GM12878 (cell line): ENCODE measurements around the gene CLDN14. TPM values are rescaled to one million over a fixed set of nuclear protein-coding genes. Genes with fewer than 3 reads are reported as not detected.

Source experiments
- CREB1 ChIP-seq: IDR thresholded peaks from 2 replicates; pipeline ENCODE4 v1.6.1; 2012; ENCODE audit warnings: low read depth, mild to moderate bottlenecking, inconsistent platforms
- CREM ChIP-seq: IDR thresholded peaks from 2 replicates; pipeline ENCODE4 v1.6.1; 2014; ENCODE audit warnings: antibody characterized with exemption, low read depth
- DPF2 ChIP-seq: fragments of 450-650 bp; IDR thresholded peaks from 2 replicates; pipeline ENCODE4 v1.6.1; 2017; ENCODE audit warnings: mild to moderate bottlenecking
- ETV6 ChIP-seq, 2 experiments: fragments of 450-650 bp in 1 of 2; IDR thresholded peaks in 1 of 2; conservative IDR thresholded peaks in 1 of 2; 2 replicates each; pipeline ENCODE4 v1.6.1; 2014; ENCODE audit warnings: antibody characterized with exemption in 1 of 2, borderline replicate concordance in 1 of 2, low read depth in 1 of 2, mild to moderate bottlenecking in 1 of 2, moderate library complexity in 1 of 2
- HDAC2 ChIP-seq: fragments of 200-600 bp; sonication (generic); IDR thresholded peaks from 2 replicates; pipeline ENCODE4 v1.6.1; 2017
- IRF4 ChIP-seq: IDR thresholded peaks from 2 replicates; pipeline ENCODE4 v1.6.1; 2011; ENCODE audit warnings: low read depth, low read length
- MEF2B ChIP-seq: fragments of 450-650 bp; IDR thresholded peaks from 2 replicates; pipeline ENCODE4 v1.6.1; 2018; ENCODE audit warnings: mild to moderate bottlenecking, moderate library complexity; ENCODE audit not compliant: partially characterized antibody, poor library complexity, severe bottlenecking
- MTA2 ChIP-seq: fragments of 450-650 bp; IDR thresholded peaks from 2 replicates; pipeline ENCODE4 v1.6.1; 2016; ENCODE audit warnings: low read depth, mild to moderate bottlenecking, moderate library complexity
- NFIC ChIP-seq: IDR thresholded peaks from 2 replicates; pipeline ENCODE4 v1.6.1; 2012; ENCODE audit warnings: low read depth, mild to moderate bottlenecking, inconsistent platforms, low read length, moderate library complexity
- NFYB ChIP-seq: IDR thresholded peaks from 2 replicates; pipeline ENCODE4 v1.6.1; 2011; ENCODE audit warnings: low read depth, mild to moderate bottlenecking, low read length, improper control_type of control experiment, moderate library complexity; ENCODE audit not compliant: insufficient read depth
- NR2F1 ChIP-seq: fragments of 450-650 bp; conservative IDR thresholded peaks from 2 replicates; pipeline ENCODE4 v1.6.1; 2017; ENCODE audit warnings: mild to moderate bottlenecking
- RELA ChIP-seq: fragments of 450-650 bp; IDR thresholded peaks from 2 replicates; pipeline ENCODE4 v1.8.0; 2014; ENCODE audit warnings: borderline replicate concordance; ENCODE audit not compliant: partially characterized antibody
- RUNX3 ChIP-seq: IDR thresholded peaks from 2 replicates; pipeline ENCODE4 v1.6.1; 2012; ENCODE audit warnings: low read length, inconsistent platforms
- TAF1 ChIP-seq: IDR thresholded peaks from 2 replicates; pipeline ENCODE4 v1.6.1; 2011; ENCODE audit warnings: mild to moderate bottlenecking, low read depth, low read length, borderline replicate concordance
- TARDBP ChIP-seq: IDR thresholded peaks from 2 replicates; pipeline ENCODE4 v1.6.1; 2016; ENCODE audit warnings: borderline replicate concordance
- WRNIP1 ChIP-seq: IDR thresholded peaks from 2 replicates; pipeline ENCODE4 v1.6.1; 2011; ENCODE audit warnings: low read depth, low read length, improper control_type of control experiment, borderline replicate concordance
- ZBED1 ChIP-seq: IDR thresholded peaks from 2 replicates; pipeline ENCODE4 v1.6.1; 2016; ENCODE audit warnings: borderline replicate concordance
- ZNF24 ChIP-seq: fragments of 450-650 bp; IDR thresholded peaks from 2 replicates; pipeline ENCODE4 v1.6.1; 2017; ENCODE audit warnings: antibody characterized with exemption, mild to moderate bottlenecking
- polyA plus RNA-seq, 11 experiments: library from polyadenylated mRNA; depleted of rRNA in 4 of 11; unstranded in 6 of 11; stranded (reverse) in 5 of 11; fragments of >200 nt; fragmentation: Nextera tagmentation in 4 of 11; fragmentation: Illumina TruSeq in 1 of 11; extraction: Ambion mirVana in 4 of 11; extraction: Trizol in 1 of 11; gene quantifications; 1 replicate in 1 of 11; 2 replicates in 10 of 11; pipeline versions ENCODE4 v1.2.1 to v1.2.3, GENCODE V29; 2011 to 2016; ENCODE audit warnings: inconsistent platforms in 2 of 11, missing spikeins in 2 of 11, low read depth in 1 of 11
- total RNA-seq, 4 experiments: library from RNA; depleted of rRNA in 3 of 4; stranded (reverse); fragments of >200 nt in 3 of 4; fragmentation: Illumina TruSeq in 1 of 4; extraction: Trizol in 1 of 4; gene quantifications; 2 replicates each; pipeline versions ENCODE4 v1.2.1 to v1.2.3, GENCODE V29; 2013 to 2021
- TF ChIP-seq, protein P1 (sequence below): fragments of 450-650 bp; IDR thresholded peaks from 2 replicates; pipeline ENCODE4 v1.6.1; 2017; ENCODE audit warnings: antibody characterized with exemption, mild to moderate bottlenecking, moderate library complexity
- TF ChIP-seq, protein P2 (sequence below): fragments of 450-650 bp; formaldehyde crosslinking; IDR thresholded peaks from 2 replicates; pipeline ENCODE4 v1.4.0; 2020; ENCODE audit warnings: mild to moderate bottlenecking, moderate library complexity
- TF ChIP-seq, protein P3 (sequence below): fragments of 450-650 bp; IDR thresholded peaks from 2 replicates; pipeline ENCODE4 v1.6.1; 2017; ENCODE audit warnings: mild to moderate bottlenecking

CLDN14 gene
- total and polyA plus RNA-seq, 10 of the 15 experiments (the other 5 are each of a cell fraction or from before 2014, with no cell fraction given) = 0.90 to 19.4 (median 6.6) TPM

DNA sequence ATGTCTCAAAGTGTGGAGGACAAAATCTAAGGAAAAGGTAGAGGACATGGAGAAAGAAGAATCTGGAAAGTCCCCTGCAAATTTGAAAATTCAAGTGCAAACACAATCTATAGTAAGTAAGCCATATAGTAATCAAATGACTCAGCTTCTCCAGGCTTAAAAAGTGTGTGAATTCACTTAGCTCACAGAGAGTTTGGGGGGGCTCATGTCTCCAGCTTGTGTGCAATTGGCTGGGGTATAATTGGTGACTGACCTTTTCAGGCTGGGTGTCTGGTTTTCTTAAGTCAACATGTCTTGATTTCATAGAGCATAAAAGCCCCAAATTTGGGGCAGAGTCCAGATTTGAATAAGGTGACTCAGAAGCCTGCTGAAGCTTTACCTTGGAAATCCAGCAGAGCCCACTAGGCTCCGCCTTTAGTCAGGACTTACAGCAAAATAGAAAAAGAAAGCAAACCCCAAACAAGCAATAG, 8.6 kb downstream of the CLDN14 start (continued):
- peak; percentile 31 for TF ChIP-seq MEF2B
- TF ChIP-seq IRF4 = 0 out of 2 replicates have a peak, but pooled peaks have one; percentile 41
- no peak for TF ChIP-seq ZNF24
- TF ChIP-seq DPF2 = 0 out of 2 replicates have a peak, but pooled peaks have one; percentile 17
- TF ChIP-seq HDAC2 = no peak
- TF ChIP-seq ETV6 (conservative IDR thresholded peaks at IDR 0.05 in 1 of 2, IDR thresholded peaks at IDR 0.05 in 1 of 2; ENCODE audit: borderline replicate concordance in 1 of 2, low read depth in 1 of 2) = no peak
- TF ChIP-seq, protein P1, sequence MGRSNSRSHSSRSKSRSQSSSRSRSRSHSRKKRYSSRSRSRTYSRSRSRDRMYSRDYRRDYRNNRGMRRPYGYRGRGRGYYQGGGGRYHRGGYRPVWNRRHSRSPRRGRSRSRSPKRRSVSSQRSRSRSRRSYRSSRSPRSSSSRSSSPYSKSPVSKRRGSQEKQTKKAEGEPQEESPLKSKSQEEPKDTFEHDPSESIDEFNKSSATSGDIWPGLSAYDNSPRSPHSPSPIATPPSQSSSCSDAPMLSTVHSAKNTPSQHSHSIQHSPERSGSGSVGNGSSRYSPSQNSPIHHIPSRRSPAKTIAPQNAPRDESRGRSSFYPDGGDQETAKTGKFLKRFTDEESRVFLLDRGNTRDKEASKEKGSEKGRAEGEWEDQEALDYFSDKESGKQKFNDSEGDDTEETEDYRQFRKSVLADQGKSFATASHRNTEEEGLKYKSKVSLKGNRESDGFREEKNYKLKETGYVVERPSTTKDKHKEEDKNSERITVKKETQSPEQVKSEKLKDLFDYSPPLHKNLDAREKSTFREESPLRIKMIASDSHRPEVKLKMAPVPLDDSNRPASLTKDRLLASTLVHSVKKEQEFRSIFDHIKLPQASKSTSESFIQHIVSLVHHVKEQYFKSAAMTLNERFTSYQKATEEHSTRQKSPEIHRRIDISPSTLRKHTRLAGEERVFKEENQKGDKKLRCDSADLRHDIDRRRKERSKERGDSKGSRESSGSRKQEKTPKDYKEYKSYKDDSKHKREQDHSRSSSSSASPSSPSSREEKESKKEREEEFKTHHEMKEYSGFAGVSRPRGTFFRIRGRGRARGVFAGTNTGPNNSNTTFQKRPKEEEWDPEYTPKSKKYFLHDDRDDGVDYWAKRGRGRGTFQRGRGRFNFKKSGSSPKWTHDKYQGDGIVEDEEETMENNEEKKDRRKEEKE = no peak
- no peak for TF ChIP-seq CREM
- TF ChIP-seq NR2F1 = peak; percentile 70
- no peak for TF ChIP-seq WRNIP1
- TF ChIP-seq TAF1 = no peak
- TF ChIP-seq NFIC = 0 out of 2 replicates have a peak, but pooled peaks have one; percentile 43
- TF ChIP-seq RELA = peak; percentile 12
- peak; percentile 29; the same call in 1 of the 2 replicates for TF ChIP-seq RUNX3
- TF ChIP-seq ZBED1 = no peak
- TF ChIP-seq MTA2 = peak; percentile 57; the same call in 1 of the 2 replicates
- 0 out of 2 replicates have a peak, but pooled peaks have one; percentile 25 for TF ChIP-seq NFYB
- peak; percentile 17; the same call in 1 of the 2 replicates for TF ChIP-seq CREB1
- TF ChIP-seq, protein P2, sequence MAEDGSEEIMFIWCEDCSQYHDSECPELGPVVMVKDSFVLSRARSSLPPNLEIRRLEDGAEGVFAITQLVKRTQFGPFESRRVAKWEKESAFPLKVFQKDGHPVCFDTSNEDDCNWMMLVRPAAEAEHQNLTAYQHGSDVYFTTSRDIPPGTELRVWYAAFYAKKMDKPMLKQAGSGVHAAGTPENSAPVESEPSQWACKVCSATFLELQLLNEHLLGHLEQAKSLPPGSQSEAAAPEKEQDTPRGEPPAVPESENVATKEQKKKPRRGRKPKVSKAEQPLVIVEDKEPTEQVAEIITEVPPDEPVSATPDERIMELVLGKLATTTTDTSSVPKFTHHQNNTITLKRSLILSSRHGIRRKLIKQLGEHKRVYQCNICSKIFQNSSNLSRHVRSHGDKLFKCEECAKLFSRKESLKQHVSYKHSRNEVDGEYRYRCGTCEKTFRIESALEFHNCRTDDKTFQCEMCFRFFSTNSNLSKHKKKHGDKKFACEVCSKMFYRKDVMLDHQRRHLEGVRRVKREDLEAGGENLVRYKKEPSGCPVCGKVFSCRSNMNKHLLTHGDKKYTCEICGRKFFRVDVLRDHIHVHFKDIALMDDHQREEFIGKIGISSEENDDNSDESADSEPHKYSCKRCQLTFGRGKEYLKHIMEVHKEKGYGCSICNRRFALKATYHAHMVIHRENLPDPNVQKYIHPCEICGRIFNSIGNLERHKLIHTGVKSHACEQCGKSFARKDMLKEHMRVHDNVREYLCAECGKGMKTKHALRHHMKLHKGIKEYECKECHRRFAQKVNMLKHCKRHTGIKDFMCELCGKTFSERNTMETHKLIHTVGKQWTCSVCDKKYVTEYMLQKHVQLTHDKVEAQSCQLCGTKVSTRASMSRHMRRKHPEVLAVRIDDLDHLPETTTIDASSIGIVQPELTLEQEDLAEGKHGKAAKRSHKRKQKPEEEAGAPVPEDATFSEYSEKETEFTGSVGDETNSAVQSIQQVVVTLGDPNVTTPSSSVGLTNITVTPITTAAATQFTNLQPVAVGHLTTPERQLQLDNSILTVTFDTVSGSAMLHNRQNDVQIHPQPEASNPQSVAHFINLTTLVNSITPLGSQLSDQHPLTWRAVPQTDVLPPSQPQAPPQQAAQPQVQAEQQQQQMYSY (CRISPR knock-in tag) = no peak
- TF ChIP-seq, protein P3, sequence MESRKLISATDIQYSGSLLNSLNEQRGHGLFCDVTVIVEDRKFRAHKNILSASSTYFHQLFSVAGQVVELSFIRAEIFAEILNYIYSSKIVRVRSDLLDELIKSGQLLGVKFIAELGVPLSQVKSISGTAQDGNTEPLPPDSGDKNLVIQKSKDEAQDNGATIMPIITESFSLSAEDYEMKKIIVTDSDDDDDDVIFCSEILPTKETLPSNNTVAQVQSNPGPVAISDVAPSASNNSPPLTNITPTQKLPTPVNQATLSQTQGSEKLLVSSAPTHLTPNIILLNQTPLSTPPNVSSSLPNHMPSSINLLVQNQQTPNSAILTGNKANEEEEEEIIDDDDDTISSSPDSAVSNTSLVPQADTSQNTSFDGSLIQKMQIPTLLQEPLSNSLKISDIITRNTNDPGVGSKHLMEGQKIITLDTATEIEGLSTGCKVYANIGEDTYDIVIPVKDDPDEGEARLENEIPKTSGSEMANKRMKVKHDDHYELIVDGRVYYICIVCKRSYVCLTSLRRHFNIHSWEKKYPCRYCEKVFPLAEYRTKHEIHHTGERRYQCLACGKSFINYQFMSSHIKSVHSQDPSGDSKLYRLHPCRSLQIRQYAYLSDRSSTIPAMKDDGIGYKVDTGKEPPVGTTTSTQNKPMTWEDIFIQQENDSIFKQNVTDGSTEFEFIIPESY = no peak
- no peak for TF ChIP-seq TARDBP
